SU-DHL-6 (cell line): Measurements from ENCODE around the gene SETD6.

Experiments
- H2AFZ ChIP-seq: fragments of 200-600 bp; sonication (generic); 2 replicates; pipeline ENCODE4 v1.6.1; 2014; ENCODE audit warnings: low read depth, mild to moderate bottlenecking, moderate library complexity, mixed read lengths, antibody characterized with exemption, low read length; ENCODE audit not compliant: severe bottlenecking
- H3F3A ChIP-seq: fragments of 200-600 bp; shearing (Covaris generic); 2 replicates; pipeline ENCODE4 v1.6.0; 2016; ENCODE audit warnings: antibody characterized with exemption, mild to moderate bottlenecking; ENCODE audit not compliant: insufficient read depth
- H3K27ac ChIP-seq: fragments of 200-600 bp; sonication (generic); 2 replicates; pipeline ENCODE4 v1.5.1; 2016; ENCODE audit warnings: low read depth, mild to moderate bottlenecking, low read length, moderate library complexity, mixed read lengths
- H3K27me3 ChIP-seq: fragments of 200-600 bp; sonication (generic), shearing (Covaris generic); 2 replicates; pipeline ENCODE4 v1.6.0; 2014; ENCODE audit warnings: mild to moderate bottlenecking, low read length
- H3K36me3 ChIP-seq: fragments of 200-600 bp; sonication (generic); 2 replicates; pipeline ENCODE4 v1.6.1; 2014; ENCODE audit warnings: mild to moderate bottlenecking, low read length, mixed read lengths
- H3K4me2 ChIP-seq: fragments of 300-600, 200-600 bp; shearing (Covaris generic), sonication (generic); 2 replicates; pipeline ENCODE4 v1.6.0; 2014; ENCODE audit warnings: low read length, low read depth, mild to moderate bottlenecking; ENCODE audit not compliant: poor library complexity, severe bottlenecking
- H3K4me3 ChIP-seq: fragments of 200-600 bp; sonication (generic); 2 replicates; pipeline ENCODE4 v1.5.1; 2014; ENCODE audit warnings: antibody characterized with exemption, low read length, mild to moderate bottlenecking, mixed read lengths; ENCODE audit not compliant: insufficient read depth, poor library complexity, severe bottlenecking
- H3K79me2 ChIP-seq: fragments of 200-600 bp; sonication (generic); 2 replicates; pipeline ENCODE4 v1.6.1; 2014; ENCODE audit warnings: mild to moderate bottlenecking, low read length, moderate library complexity; ENCODE audit not compliant: insufficient read depth
- H3K9ac ChIP-seq: fragments of 200-600 bp; sonication (generic); 2 replicates; pipeline ENCODE4 v1.7.0; 2014; ENCODE audit warnings: mild to moderate bottlenecking, low read length
- H3K9me2 ChIP-seq: fragments of 200-600 bp; sonication (generic); replicated peaks from 2 replicates; pipeline ENCODE4 v1.6.1; 2014; ENCODE audit warnings: low read length; ENCODE audit not compliant: insufficient read depth
- H3K9me3 ChIP-seq: fragments of 200-600 bp; sonication (generic); 2 replicates; pipeline ENCODE4 v1.6.1; 2014; ENCODE audit warnings: low read length, mixed read lengths; ENCODE audit not compliant: insufficient read depth
- H4K20me1 ChIP-seq: fragments of 200-600 bp; sonication (generic); 2 replicates; pipeline ENCODE4 v1.6.1; 2014; ENCODE audit warnings: low read depth, mild to moderate bottlenecking, antibody characterized with exemption, low read length, moderate library complexity, mixed read lengths
- CTCF ChIP-seq: fragments of 200-600 bp; sonication (generic); IDR thresholded peaks from one replicate; pipeline ENCODE4 v1.5.1; 2017; ENCODE audit warnings: antibody characterized with exemption, mild to moderate bottlenecking, low read length, moderate library complexity; ENCODE audit not compliant: insufficient read depth, poor library complexity, severe bottlenecking
- EZH2phosphoT487 ChIP-seq: fragments of 200-600 bp; sonication (generic), shearing (Covaris generic); conservative IDR thresholded peaks from 2 replicates; pipeline ENCODE4 v1.6.1; 2018; ENCODE audit warnings: mild to moderate bottlenecking, antibody characterized with exemption, low read length, moderate library complexity, mixed read lengths

SETD6 gene

GRCh38 chr16:58515125-58515870, at the start of gene SETD6:
TSS of gene SETD6 (plus strand) at chr16:58515517. CDS start at chr16:58515538, 21 bp downstream.
- TF ChIP-seq EZH2phosphoT487: no peak
- TF ChIP-seq CTCF: no peak
- H2AFZ ChIP-seq: peak within 1 kb of the TSS; percentile 98
- peak within 1 kb of the TSS; percentile 64 for H3K27ac ChIP-seq
- H3F3A ChIP-seq: peaks cover 44% of the 10 kb centered on the region
- H4K20me1 ChIP-seq: peaks cover 3% of the 10 kb centered on the region; the same call in 1 of the 2 replicates
- peak within 1 kb of the TSS; percentile 91 for H3K9ac ChIP-seq
- H3K4me2 ChIP-seq: peak within 1 kb of the TSS; percentile 93
- no peaks in the 10 kb centered on the region for H3K9me2 ChIP-seq
- peaks cover 13% of the 10 kb centered on the region for H3K79me2 ChIP-seq
- H3K4me3 ChIP-seq: peak within 1 kb of the TSS; percentile 90
- H3K36me3 ChIP-seq: peaks cover 11% of the 10 kb centered on the region
- H3K9me3 ChIP-seq: no peaks in the 10 kb centered on the region
- H3K27me3 ChIP-seq: no peaks in the 10 kb centered on the region

GRCh38 chr16:58465817-58466216, 49.5 kb upstream of the SETD6 start:
- H3K27me3 ChIP-seq: no peaks in the 10 kb centered on the region
- no peaks in the 10 kb centered on the region for H3K79me2 ChIP-seq
- H3K9me2 ChIP-seq: no peaks in the 10 kb centered on the region

GRCh38 chr16:58466396-58466795, 48.9 kb upstream of the SETD6 start:
- Histone ChIP-seq H2AFZ (no peak overlapping the region), H3K9me2 (no peaks in the 10 kb centered on the region)

More at GRCh38 chr16:58465817-58466216, 49.5 kb upstream of the SETD6 start:
- H3K27ac ChIP-seq: no peak overlapping the region
- no peaks in the 10 kb centered on the region for H3K36me3 ChIP-seq
- no peaks in the 10 kb centered on the region for H3K9me3 ChIP-seq
- H2AFZ ChIP-seq: no peak overlapping the region
- H3K4me2 ChIP-seq: no peak overlapping the region
- TF ChIP-seq EZH2phosphoT487 (no peak), CTCF (no peak)
- H3F3A ChIP-seq: peaks cover 5% of the 10 kb centered on the region; the same call in 1 of the 2 replicates
- no peaks in the 10 kb centered on the region for H4K20me1 ChIP-seq
- no peak overlapping the region for H3K9ac ChIP-seq
- no peak overlapping the region for H3K4me3 ChIP-seq

More at GRCh38 chr16:58466396-58466795, 48.9 kb upstream of the SETD6 start:
- Histone ChIP-seq H3K27ac (no peak overlapping the region), H3K27me3 (no peaks in the 10 kb centered on the region), H3K9ac (no peak overlapping the region), H3K4me2 (no peak overlapping the region), H3K79me2 (no peaks in the 10 kb centered on the region), H4K20me1 (no peaks in the 10 kb centered on the region), H3F3A (peaks cover 5% of the 10 kb centered on the region; the same call in 1 of the 2 replicates), H3K4me3 (no peak overlapping the region), H3K36me3 (no peaks in the 10 kb centered on the region), H3K9me3 (no peaks in the 10 kb centered on the region)
- TF ChIP-seq EZH2phosphoT487: no peak
- TF ChIP-seq CTCF: no peak
